ENCODE measurements around the gene CCNB1IP1.

The CCNB1IP1 gene

DNA sequence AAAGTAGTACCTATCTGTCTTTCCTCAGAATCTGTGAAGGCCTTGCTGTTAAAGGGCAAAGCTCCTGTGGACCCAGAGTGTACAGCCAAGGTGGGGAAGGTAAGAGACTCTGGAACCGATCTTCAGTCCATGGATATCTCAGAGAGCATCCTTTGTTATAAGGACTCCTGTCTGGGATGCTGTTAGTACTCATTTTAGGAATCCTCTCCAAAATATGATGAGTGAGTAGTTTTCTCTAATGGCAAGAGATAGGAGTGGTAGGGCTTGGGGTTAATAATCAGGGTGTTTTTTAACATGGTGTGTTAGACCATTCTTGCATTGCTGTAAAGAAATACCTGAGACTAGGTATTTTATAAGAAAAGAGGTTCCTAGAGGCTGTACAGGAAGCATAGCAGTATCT lies 12.3 kb upstream of the CCNB1IP1 start:
- Histone ChIP-seq H3K79me1 (replicated peaks; ENCODE audit: low read length, poor library complexity, severe bottlenecking) (peaks cover 11% of the 10 kb centered on the region), H4K91ac (ENCODE audit: low read length) (no peak overlapping the region), H3K9ac (ENCODE audit: low read length) (no peak overlapping the region), H2BK15ac (ENCODE audit: low read depth, poor library complexity, severe bottlenecking) (no peak overlapping the region), H2BK120ac (ENCODE audit: low read depth, low read length) (no peak overlapping the region), H3K4ac (ENCODE audit: low read depth in 1 of 2, low read length in 2 of 2) (no peak overlapping the region), H3K27me3 (ENCODE audit: control insufficient read depth in 1 of 2, insufficient read depth in 1 of 2, low read length in 2 of 2) (no peaks in the 10 kb centered on the region), H2AK5ac (ENCODE audit: low read length, severe bottlenecking) (no peak overlapping the region), H3K4me3 (ENCODE audit: insufficient read depth in 1 of 2, low read depth in 1 of 2, low read length in 2 of 2) (no peak overlapping the region), H3K14ac (ENCODE audit: low read length in 2 of 2) (no peak overlapping the region), H2BK12ac (ENCODE audit: low read length in 2 of 2) (no peak overlapping the region), H3K36me3 (ENCODE audit: control insufficient read depth in 1 of 2, insufficient read depth in 2 of 2, low read depth in 1 of 2, low read length in 2 of 2) (peaks cover 8 to 43% of the 10 kb centered on the region in 2 experiments), H3K27ac (ENCODE audit: low read length, poor library complexity, severe bottlenecking) (no peak overlapping the region), H3K18ac (ENCODE audit: low read depth in 1 of 2, low read length in 2 of 2) (no peak overlapping the region), H3K4me1 (ENCODE audit: control insufficient read depth, insufficient read depth, low read depth, low read length) (no peaks in the 10 kb centered on the region), H4K8ac (ENCODE audit: low read length) (no peak overlapping the region), H3K23ac (ENCODE audit: low read length in 2 of 2) (no peak overlapping the region), H3K9me3 (ENCODE audit: control insufficient read depth, low read length) (no peaks in the 10 kb centered on the region), H2AFZ (ENCODE audit: low read depth, low read length) (no peak overlapping the region), H2BK5ac (ENCODE audit: low read depth, low read length, poor library complexity, severe bottlenecking) (no peak overlapping the region), H3K4me2 (ENCODE audit: low read length, poor library complexity, severe bottlenecking) (no peak overlapping the region)
- DNase-seq: no peak
- 100% methylated on average over 1 of the region's 1 CpG for WGBS

- Histone ChIP-seq H4K91ac (ENCODE audit: low read length) (no peak overlapping the region), H2BK15ac (ENCODE audit: low read depth, poor library complexity, severe bottlenecking) (no peak overlapping the region), H3K4me1 (ENCODE audit: control insufficient read depth, insufficient read depth, low read depth, low read length) (no peaks in the 10 kb centered on the region), H3K36me3 (ENCODE audit: control insufficient read depth in 1 of 2, insufficient read depth in 2 of 2, low read depth in 1 of 2, low read length in 2 of 2) (peaks cover 6 to 30% of the 10 kb centered on the region in 2 experiments), H3K14ac (ENCODE audit: low read length in 2 of 2) (no peak overlapping the region), H3K9me3 (ENCODE audit: control insufficient read depth, low read length) (no peaks in the 10 kb centered on the region), H3K4me3 (ENCODE audit: insufficient read depth in 1 of 2, low read depth in 1 of 2, low read length in 2 of 2) (peak overlapping the region; percentile 70 to 94), H3K23ac (ENCODE audit: low read length in 2 of 2) (no peak overlapping the region), H2AFZ (ENCODE audit: low read depth, low read length) (no peak overlapping the region), H4K8ac (ENCODE audit: low read length) (peak overlapping the region; percentile 35), H2BK12ac (ENCODE audit: low read length in 2 of 2) (no peak overlapping the region), H2AK5ac (ENCODE audit: low read length, severe bottlenecking) (no peak overlapping the region), H2BK120ac (ENCODE audit: low read depth, low read length) (no peak overlapping the region), H3K18ac (ENCODE audit: low read depth in 1 of 2, low read length in 2 of 2) (no peak overlapping the region), H2BK5ac (ENCODE audit: low read depth, low read length, poor library complexity, severe bottlenecking) (no peak overlapping the region), H3K79me1 (replicated peaks; ENCODE audit: low read length, poor library complexity, severe bottlenecking) (peaks cover 8% of the 10 kb centered on the region), H3K4ac (ENCODE audit: low read depth in 1 of 2, low read length in 2 of 2) (no peak overlapping the region), H3K4me2 (ENCODE audit: low read length, poor library complexity, severe bottlenecking) (peak overlapping the region; percentile 24), H3K27me3 (ENCODE audit: control insufficient read depth in 1 of 2, insufficient read depth in 1 of 2, low read length in 2 of 2) (no peaks in the 10 kb centered on the region), H3K27ac (ENCODE audit: low read length, poor library complexity, severe bottlenecking) (peak overlapping the region; percentile 66), H3K9ac (ENCODE audit: low read length) (peak overlapping the region; percentile 98)
- peak; percentile 50 for DNase-seq
- WGBS: no CpG with 5 or more reads among the region's 3 CpGs
Observed at GRCh38 chr14:20343862-20344220, 10.8 kb upstream of the CCNB1IP1 start.

DNA sequence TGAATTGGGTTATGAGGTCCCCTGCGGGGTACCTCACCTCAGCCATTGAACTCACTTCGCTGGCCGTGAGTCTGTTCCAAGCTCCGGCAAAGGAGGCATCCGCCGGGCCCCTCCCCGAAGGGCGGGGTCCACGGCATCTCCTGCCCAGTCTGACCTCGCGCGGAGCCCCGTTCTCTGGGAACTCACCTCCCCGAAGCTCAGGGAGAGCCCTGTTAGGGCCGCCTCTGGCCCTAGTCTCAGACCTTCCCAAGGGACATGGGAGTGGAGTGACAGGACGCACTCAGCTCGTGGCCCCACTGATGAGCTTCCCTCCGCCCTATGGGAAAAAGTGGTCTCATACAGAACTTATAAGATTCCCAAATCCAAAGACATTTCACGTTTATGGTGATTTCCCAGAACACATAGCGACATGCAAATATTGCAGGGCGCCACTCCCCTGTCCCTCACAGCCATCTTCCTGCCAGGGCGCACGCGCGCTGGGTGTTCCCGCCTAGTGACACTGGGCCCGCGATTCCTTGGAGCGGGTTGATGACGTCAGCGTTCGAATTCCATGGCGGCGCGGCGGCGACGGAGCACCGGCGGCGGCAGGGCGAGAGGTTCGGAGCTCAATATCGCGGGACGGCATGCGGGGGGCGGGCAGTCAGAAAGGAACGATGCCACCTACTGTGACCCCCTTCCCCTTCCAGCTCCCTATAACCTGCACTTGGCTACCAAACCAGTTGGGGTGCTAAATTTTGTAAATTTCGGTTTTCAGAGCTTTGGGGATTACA lies 10.2 kb upstream of the CCNB1IP1 start, which contains the start of gene PARP2:
PARP2 (plus strand) TSS at position 544 of the 770 bp plus-strand sequence; CDS start at position 551, 7 bp downstream.
- Histone ChIP-seq H2AK5ac (ENCODE audit: low read length, severe bottlenecking) (no peak within 1 kb of the TSS), H3K9ac (ENCODE audit: low read length) (peak within 1 kb of the TSS; percentile 98), H3K27ac (ENCODE audit: low read length, poor library complexity, severe bottlenecking) (peak within 1 kb of the TSS; percentile 92), H4K91ac (ENCODE audit: low read length) (no peak within 1 kb of the TSS), H3K9me3 (ENCODE audit: control insufficient read depth, low read length) (no peaks in the 10 kb centered on the region), H2BK12ac (ENCODE audit: low read length in 2 of 2) (no peak within 1 kb of the TSS), H3K23ac (ENCODE audit: low read length in 2 of 2) (no peak within 1 kb of the TSS), H3K4ac (ENCODE audit: low read depth in 1 of 2, low read length in 2 of 2) (no peak within 1 kb of the TSS), H2BK120ac (ENCODE audit: low read depth, low read length) (no peak within 1 kb of the TSS), H3K4me3 (ENCODE audit: insufficient read depth in 1 of 2, low read depth in 1 of 2, low read length in 2 of 2) (peak within 1 kb of the TSS; percentile 70 to 94), H3K79me1 (replicated peaks; ENCODE audit: low read length, poor library complexity, severe bottlenecking) (peaks cover 8% of the 10 kb centered on the region), H3K36me3 (ENCODE audit: control insufficient read depth in 1 of 2, insufficient read depth in 2 of 2, low read depth in 1 of 2, low read length in 2 of 2) (peaks cover 3 to 27% of the 10 kb centered on the region in 2 experiments), H3K27me3 (ENCODE audit: control insufficient read depth in 1 of 2, insufficient read depth in 1 of 2, low read length in 2 of 2) (no peaks in the 10 kb centered on the region), H4K8ac (ENCODE audit: low read length) (peak within 1 kb of the TSS; percentile 35), H3K4me2 (ENCODE audit: low read length, poor library complexity, severe bottlenecking) (peak within 1 kb of the TSS; percentile 63), H2BK5ac (ENCODE audit: low read depth, low read length, poor library complexity, severe bottlenecking) (no peak within 1 kb of the TSS), H3K4me1 (ENCODE audit: control insufficient read depth, insufficient read depth, low read depth, low read length) (no peaks in the 10 kb centered on the region), H3K14ac (ENCODE audit: low read length in 2 of 2) (no peak within 1 kb of the TSS), H2AFZ (ENCODE audit: low read depth, low read length) (no peak within 1 kb of the TSS), H3K18ac (ENCODE audit: low read depth in 1 of 2, low read length in 2 of 2) (peak within 1 kb of the TSS; percentile 40 to 45), H2BK15ac (ENCODE audit: low read depth, poor library complexity, severe bottlenecking) (no peak within 1 kb of the TSS)
- DNase-seq: peak; percentile 100
- WGBS: under 1% methylated on average over 41 of the region's 50 CpGs

DNA sequence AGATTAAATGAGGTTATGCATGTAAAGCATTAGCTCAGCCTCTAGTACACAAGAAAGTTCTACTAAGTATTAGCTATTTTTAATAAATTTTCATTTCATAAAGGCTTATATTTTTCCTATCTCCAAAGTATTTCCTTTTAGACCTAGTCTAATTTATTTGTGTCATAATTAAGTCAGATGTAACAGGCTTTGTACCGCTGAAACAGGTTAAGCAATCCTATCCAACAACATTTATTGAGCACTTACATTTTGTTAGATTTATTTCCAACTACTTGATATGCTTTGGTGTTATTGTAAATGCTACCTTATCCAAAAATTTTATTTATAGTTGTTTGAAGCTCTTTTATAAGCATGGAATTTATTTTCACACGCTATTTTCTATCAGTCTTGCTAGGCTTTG lies 8.6 kb upstream of the CCNB1IP1 start:
- no CpG with 5 or more reads among the region's 2 CpGs for WGBS
- Histone ChIP-seq H4K91ac (ENCODE audit: low read length) (no peak overlapping the region), H2BK5ac (ENCODE audit: low read depth, low read length, poor library complexity, severe bottlenecking) (no peak overlapping the region), H3K14ac (ENCODE audit: low read length in 2 of 2) (no peak overlapping the region), H2AFZ (ENCODE audit: low read depth, low read length) (no peak overlapping the region), H3K36me3 (ENCODE audit: control insufficient read depth in 1 of 2, insufficient read depth in 2 of 2, low read depth in 1 of 2, low read length in 2 of 2) (peaks cover 0 to 15% of the 10 kb centered on the region in 2 experiments), H3K27ac (ENCODE audit: low read length, poor library complexity, severe bottlenecking) (no peak overlapping the region), H3K4me3 (ENCODE audit: insufficient read depth in 1 of 2, low read depth in 1 of 2, low read length in 2 of 2) (peak overlapping the region in 1 of 2 experiments; percentile 94), H3K27me3 (ENCODE audit: control insufficient read depth in 1 of 2, insufficient read depth in 1 of 2, low read length in 2 of 2) (no peaks in the 10 kb centered on the region), H2BK15ac (ENCODE audit: low read depth, poor library complexity, severe bottlenecking) (no peak overlapping the region), H3K4ac (ENCODE audit: low read depth in 1 of 2, low read length in 2 of 2) (no peak overlapping the region), H3K79me1 (replicated peaks; ENCODE audit: low read length, poor library complexity, severe bottlenecking) (peaks cover 6% of the 10 kb centered on the region), H3K23ac (ENCODE audit: low read length in 2 of 2) (no peak overlapping the region), H4K8ac (ENCODE audit: low read length) (no peak overlapping the region), H3K4me1 (ENCODE audit: control insufficient read depth, insufficient read depth, low read depth, low read length) (no peaks in the 10 kb centered on the region), H3K9me3 (ENCODE audit: control insufficient read depth, low read length) (no peaks in the 10 kb centered on the region), H2BK120ac (ENCODE audit: low read depth, low read length) (no peak overlapping the region), H3K4me2 (ENCODE audit: low read length, poor library complexity, severe bottlenecking) (no peak overlapping the region), H3K9ac (ENCODE audit: low read length) (peak overlapping the region; percentile 98), H2BK12ac (ENCODE audit: low read length in 2 of 2) (no peak overlapping the region), H2AK5ac (ENCODE audit: low read length, severe bottlenecking) (no peak overlapping the region), H3K18ac (ENCODE audit: low read depth in 1 of 2, low read length in 2 of 2) (no peak overlapping the region)
- DNase-seq: no peak

Data from mesenchymal stem cell (in vitro differentiated cells and primary cell).